Measurements from ENCODE around the gene GPR151. TPM values are rescaled to one million over a fixed set of nuclear protein-coding genes. Genes with fewer than 3 reads are reported as not detected.

GPR151 gene
- total RNA-seq, 1 donor from 2014 or later = not detected

- no peak for DNase-seq (ENCODE audit: low spot score)
- Mint-ChIP-seq H3K4me3 (ENCODE audit: unreplicated experiment) (no peak overlapping the region), H3K36me3 (ENCODE audit: low read depth, unreplicated experiment) (no peaks in the 10 kb centered on the region), H3K4me1 (ENCODE audit: unreplicated experiment) (no peaks in the 10 kb centered on the region), H3K27me3 (ENCODE audit: unreplicated experiment) (no peaks in the 10 kb centered on the region), H3K9me3 (ENCODE audit: unreplicated experiment) (no peaks in the 10 kb centered on the region), H3K27ac (ENCODE audit: unreplicated experiment) (no peak overlapping the region)
- TF ChIP-seq CTCF (IDR thresholded peaks at IDR 0.05; ENCODE audit: unreplicated experiment) = no peak
Measured at GRCh38 chr5:146529984-146530383, 14.0 kb upstream of the GPR151 start.

GRCh38 chr5:146528236-146528635, 12.2 kb upstream of the GPR151 start:
- no peak for TF ChIP-seq CTCF (IDR thresholded peaks at IDR 0.05; ENCODE audit: unreplicated experiment)
- Mint-ChIP-seq H3K4me1 (ENCODE audit: unreplicated experiment) (no peaks in the 10 kb centered on the region), H3K4me3 (ENCODE audit: unreplicated experiment) (no peak overlapping the region), H3K36me3 (ENCODE audit: low read depth, unreplicated experiment) (no peaks in the 10 kb centered on the region), H3K27me3 (ENCODE audit: unreplicated experiment) (no peaks in the 10 kb centered on the region), H3K9me3 (ENCODE audit: unreplicated experiment) (no peaks in the 10 kb centered on the region), H3K27ac (ENCODE audit: unreplicated experiment) (no peak overlapping the region)
- DNase-seq (ENCODE audit: low spot score) = no peak

- TF ChIP-seq CTCF (IDR thresholded peaks at IDR 0.05; ENCODE audit: unreplicated experiment) = no peak
- H3K27ac Mint-ChIP-seq (ENCODE audit: unreplicated experiment) = no peak overlapping the region
Measured at GRCh38 chr5:146527785-146528184, 11.8 kb upstream of the GPR151 start.

GRCh38 chr5:146523698-146524097, 7.7 kb upstream of the GPR151 start:
- no peaks in the 10 kb centered on the region for H3K4me1 Mint-ChIP-seq (ENCODE audit: unreplicated experiment)
- no peaks in the 10 kb centered on the region for H3K9me3 Mint-ChIP-seq (ENCODE audit: unreplicated experiment)
- DNase-seq (ENCODE audit: low spot score) = no peak
- TF ChIP-seq CTCF (IDR thresholded peaks at IDR 0.05; ENCODE audit: unreplicated experiment) = no peak
- H3K4me3 Mint-ChIP-seq (ENCODE audit: unreplicated experiment) = no peak overlapping the region
- H3K27ac Mint-ChIP-seq (ENCODE audit: unreplicated experiment) = no peak overlapping the region
- no peaks in the 10 kb centered on the region for H3K36me3 Mint-ChIP-seq (ENCODE audit: low read depth, unreplicated experiment)
- no peaks in the 10 kb centered on the region for H3K27me3 Mint-ChIP-seq (ENCODE audit: unreplicated experiment)

More at GRCh38 chr5:146527785-146528184, 11.8 kb upstream of the GPR151 start:
- Mint-ChIP-seq H3K36me3 (ENCODE audit: low read depth, unreplicated experiment) (no peaks in the 10 kb centered on the region), H3K4me1 (ENCODE audit: unreplicated experiment) (no peaks in the 10 kb centered on the region), H3K4me3 (ENCODE audit: unreplicated experiment) (no peak overlapping the region), H3K27me3 (ENCODE audit: unreplicated experiment) (no peaks in the 10 kb centered on the region), H3K9me3 (ENCODE audit: unreplicated experiment) (no peaks in the 10 kb centered on the region)
- DNase-seq (ENCODE audit: low spot score) = no peak

GRCh38 chr5:146521403-146522106, 5.6 kb upstream of the GPR151 start:
- Mint-ChIP-seq H3K4me3 (ENCODE audit: unreplicated experiment) (no peak overlapping the region), H3K9me3 (ENCODE audit: unreplicated experiment) (no peaks in the 10 kb centered on the region), H3K27ac (ENCODE audit: unreplicated experiment) (no peak overlapping the region), H3K36me3 (ENCODE audit: low read depth, unreplicated experiment) (no peaks in the 10 kb centered on the region), H3K27me3 (ENCODE audit: unreplicated experiment) (no peaks in the 10 kb centered on the region), H3K4me1 (ENCODE audit: unreplicated experiment) (peaks cover 8% of the 10 kb centered on the region)
- no peak for TF ChIP-seq CTCF (IDR thresholded peaks at IDR 0.05; ENCODE audit: unreplicated experiment)
- DNase-seq (ENCODE audit: low spot score) = no peak
